ENCODE results near the gene CTXND1. TPM values are rescaled to one million over a fixed set of nuclear protein-coding genes. Genes with fewer than 3 reads are reported as not detected.
A peak's percentile ranks its signal among the peaks of the same experiment; 100 is the strongest.

The CTXND1 gene
- total RNA-seq (2021; fragmentation: NEBNext Ultra II Directional; extraction: Animal tissue kit (Norgen Biotek cat#: 25700)) (not detected in 2 replicates), polyA plus RNA-seq (2011; rRNA removed) (0.03 TPM in 2 replicates), polyA minus RNA-seq (2011; rRNA and poly(A)+ RNA removed) (not detected in 2 replicates)
- 0.03 TPM for polyA plus RNA-seq (2011; cell fraction: cytosol; rRNA removed)
- not detected for polyA plus RNA-seq (2011; cell fraction: nucleus; rRNA removed)
- polyA plus RNA-seq (2012, experiment 1 of 2), result 0.04 to 0.06 TPM (median 0.05 TPM) in 4 replicates
- polyA plus RNA-seq (2012, experiment 2 of 2), result not detected
- polyA plus RNA-seq (2013, experiment 1 of 2), result 0.02 TPM
- under 0.01 TPM for polyA plus RNA-seq (2013, experiment 2 of 2)
- polyA minus RNA-seq (2011; cell fraction: cytosol; rRNA and poly(A)+ RNA removed), result not detected
- polyA minus RNA-seq (2011; cell fraction: nucleus; rRNA and poly(A)+ RNA removed), result not detected
- long read RNA-seq, experiment 1, partial matches to known transcripts, result 1 of 1 reads
- long read RNA-seq, experiment 1, other reads (novel, unspliced or antisense), result 0 of 1 reads
- long read RNA-seq, experiment 2, result 0 reads

GRCh38 chr15:80252121-80252518, at the start of gene CTXND1:
CTXND1 (minus strand) TSS chr15:80252213; CDS start chr15:80201949, 50,264 bp downstream.
- Histone ChIP-seq H3K4ac (replicated peaks; ENCODE audit: insufficient read length, low read depth, low read length) (no peak within 1 kb of the TSS), H3K4me3 (ENCODE audit: extremely low read depth in 1 of 4, insufficient read depth in 2 of 4, low read depth in 3 of 4, low read length in 4 of 4) (peak within 1 kb of the TSS; percentile 45 to 67 (median 54)), H3K4me1 (replicated peaks in 1 of 4; ENCODE audit: control insufficient read depth in 3 of 4, insufficient read depth in 4 of 4, low read length in 3 of 4) (peaks cover 0 to 2% (median 0%) of the 10 kb centered on the region in 4 experiments; a peak in 1 of 7 replicates), H3K23ac (ENCODE audit: insufficient read length) (no peak within 1 kb of the TSS), H3K79me2 (ENCODE audit: control insufficient read depth in 1 of 2, insufficient read depth in 2 of 2, low read length in 2 of 2) (no peaks in the 10 kb centered on the region), H2BK20ac (ENCODE audit: low read length) (no peak within 1 kb of the TSS), H3K4me2 (ENCODE audit: insufficient read depth in 1 of 2, low read depth in 2 of 2, low read length in 2 of 2) (peak within 1 kb of the TSS; percentile 52 to 86), H4K5ac (ENCODE audit: insufficient read length, low read depth, low read length) (no peak within 1 kb of the TSS), H2AK5ac (ENCODE audit: low read depth, low read length) (no peak within 1 kb of the TSS), H3K36me3 (ENCODE audit: control insufficient read depth in 2 of 4, insufficient read depth in 4 of 4, low read length in 3 of 4) (peaks cover 0 to 5% (median 0%) of the 10 kb centered on the region in 4 experiments; a peak in 1 of 8 replicates), H2BK120ac (replicated peaks; ENCODE audit: low read depth, low read length) (no peak within 1 kb of the TSS), H3K23me2 (ENCODE audit: low read depth, low read length) (peaks cover 6% of the 10 kb centered on the region; the same call in 1 of the 2 replicates), H3K14ac (ENCODE audit: insufficient read length) (no peak within 1 kb of the TSS), H3K79me1 (ENCODE audit: low read depth, low read length) (no peaks in the 10 kb centered on the region), H4K20me1 (replicated peaks in 1 of 2; ENCODE audit: control insufficient read depth in 1 of 2, insufficient read depth in 2 of 2, low read length in 2 of 2) (no peaks in the 10 kb centered on the region), H3K27ac (ENCODE audit: low read depth, low read length) (no peak within 1 kb of the TSS), H4K91ac (replicated peaks; ENCODE audit: insufficient read length, low read length) (no peak within 1 kb of the TSS), H2BK5ac (ENCODE audit: low read depth, low read length) (no peak within 1 kb of the TSS), H3K56ac (replicated peaks; ENCODE audit: insufficient read length, low read depth, low read length) (no peak within 1 kb of the TSS), H2BK12ac (ENCODE audit: low read depth, low read length) (no peak within 1 kb of the TSS), H3K9me3 (ENCODE audit: insufficient read depth in 2 of 2, low read depth in 1 of 2, low read length in 1 of 2) (no peaks in the 10 kb centered on the region), H3K27me3 (replicated peaks in 1 of 4; ENCODE audit: control insufficient read depth in 3 of 4, extremely low read depth in 1 of 4, insufficient read depth in 3 of 4, low read length in 3 of 4) (peaks cover 12 to 42% (median 32%) of the 10 kb centered on the region in 4 experiments), H2BK15ac (ENCODE audit: low read length) (no peak within 1 kb of the TSS), H4K8ac (ENCODE audit: extremely low read depth, insufficient read depth, low read length) (peak within 1 kb of the TSS; percentile 15; the same call in 1 of the 2 replicates), H2AFZ (ENCODE audit: low read length) (no peak within 1 kb of the TSS; the same call in 1 of the 2 replicates), H3K18ac (ENCODE audit: extremely low read depth, low read length) (no peak within 1 kb of the TSS), H3K9ac (replicated peaks in 1 of 4; ENCODE audit: extremely low read depth in 1 of 4, low read depth in 3 of 4, low read length in 3 of 4) (no peak within 1 kb of the TSS)
- ChIA-PET POLR2A (ENCODE audit: partially characterized antibody) (no interaction called here), CTCF (ENCODE audit: partially characterized antibody) (no interaction called here)
- TF ChIP-seq EGR1 (IDR thresholded peaks at IDR 0.05; ENCODE audit: borderline replicate concordance, low read depth, low read length), result no peak
- TF ChIP-seq KDM4A (IDR thresholded peaks at IDR 0.05; ENCODE audit: low read depth, low read length, severe bottlenecking), result peak; percentile 53
- peak; percentile 40; the same call in 1 of the 2 replicates for TF ChIP-seq SUZ12 (IDR thresholded peaks at IDR 0.05; ENCODE audit: low read length)
- DNase-seq (ENCODE audit: low read depth in 1 of 2, low spot score in 2 of 2) (peak in 1 of 2 experiments; percentile 55), FAIRE-seq (no peak)
- WGBS, 2 experiments (ENCODE audit: extremely low coverage in 1 of 2, insufficient coverage in 1 of 2, insufficient read length in 1 of 2, insufficient replicate concordance in 2 of 2, low coverage in 1 of 2, low lambda C conversion rate in 2 of 2, missing lambda C conversion rate in 1 of 2), result 1% methylated on average over 9 of the region's 24 CpGs; no CpG with 5 or more reads in 1 of the 2 experiments

All from H1 (cell line).